BJ (cell line): ENCODE data around the gene C17orf107. TPM values are rescaled to one million over a fixed set of nuclear protein-coding genes. Genes with fewer than 3 reads are reported as not detected.

ENCODE experiments used
- CTCF ChIA-PET: fragments of 350-600 bp; formaldehyde crosslinking; extraction: SDS; loops from one replicate; lab custom pipeline; 2021; ENCODE audit warnings: antibody characterized with exemption, inconsistent platforms; lab: Yijun Ruan, JAX
- POLR2A ChIA-PET: fragments of 300-600 bp; sonication (Branson Sonifier 250); formaldehyde crosslinking; extraction: SDS; loops from one replicate; lab custom pipeline; 2021; ENCODE audit warnings: antibody characterized with exemption; lab: Charles Lee
- DNase-seq: peaks from one replicate; pipeline ENCODE4 v3.0.0-alpha.2; 2011; ENCODE audit warnings: low read depth
- H3K27me3 ChIP-seq: 2 replicates; pipeline ENCODE4 v1.6.0; 2011; ENCODE audit warnings: low read length; ENCODE audit not compliant: control insufficient read depth, insufficient read depth
- H3K36me3 ChIP-seq: 2 replicates; pipeline ENCODE4 v1.5.1; 2011; ENCODE audit warnings: low read length; ENCODE audit not compliant: control insufficient read depth, insufficient read depth
- H3K4me3 ChIP-seq: 2 replicates; pipeline ENCODE4 v1.5.1; 2011; ENCODE audit warnings: low read depth, mild to moderate bottlenecking, control low read depth, low read length
- polyA plus RNA-seq: library from polyadenylated mRNA; depleted of rRNA; stranded (reverse); fragments of >200 nt; gene quantifications from 2 replicates; pipeline ENCODE4 v1.2.3, GENCODE V29; 2011
- TF ChIP-seq, protein P1 (sequence below): IDR thresholded peaks from 2 replicates; pipeline ENCODE4 v1.5.1; 2011; ENCODE audit warnings: low read depth, mild to moderate bottlenecking, control low read depth, inconsistent platforms, low read length, moderate library complexity; ENCODE audit not compliant: insufficient read depth

The C17orf107 gene
- polyA plus RNA-seq, 1 experiment, result 4.5 TPM

DNA sequence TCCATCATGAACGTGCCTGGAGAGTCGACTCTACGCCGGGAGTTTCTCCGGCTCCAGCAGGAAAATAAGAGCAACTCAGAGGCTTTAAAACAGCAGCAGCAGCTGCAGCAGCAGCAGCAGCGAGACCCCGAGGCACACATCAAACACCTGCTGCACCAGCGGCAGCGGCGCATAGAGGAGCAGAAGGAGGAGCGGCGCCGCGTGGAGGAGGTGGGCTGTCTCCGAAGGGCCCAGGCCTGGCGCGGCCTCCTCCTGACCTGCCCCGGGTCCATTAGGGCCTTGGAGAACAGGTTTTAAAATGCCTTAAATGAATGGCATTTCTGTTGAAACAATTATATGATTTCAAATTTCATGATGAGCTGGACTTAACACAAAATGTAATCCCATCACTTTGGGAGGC is 11.8 kb upstream of the C17orf107 start:
- TF ChIP-seq, protein P1, sequence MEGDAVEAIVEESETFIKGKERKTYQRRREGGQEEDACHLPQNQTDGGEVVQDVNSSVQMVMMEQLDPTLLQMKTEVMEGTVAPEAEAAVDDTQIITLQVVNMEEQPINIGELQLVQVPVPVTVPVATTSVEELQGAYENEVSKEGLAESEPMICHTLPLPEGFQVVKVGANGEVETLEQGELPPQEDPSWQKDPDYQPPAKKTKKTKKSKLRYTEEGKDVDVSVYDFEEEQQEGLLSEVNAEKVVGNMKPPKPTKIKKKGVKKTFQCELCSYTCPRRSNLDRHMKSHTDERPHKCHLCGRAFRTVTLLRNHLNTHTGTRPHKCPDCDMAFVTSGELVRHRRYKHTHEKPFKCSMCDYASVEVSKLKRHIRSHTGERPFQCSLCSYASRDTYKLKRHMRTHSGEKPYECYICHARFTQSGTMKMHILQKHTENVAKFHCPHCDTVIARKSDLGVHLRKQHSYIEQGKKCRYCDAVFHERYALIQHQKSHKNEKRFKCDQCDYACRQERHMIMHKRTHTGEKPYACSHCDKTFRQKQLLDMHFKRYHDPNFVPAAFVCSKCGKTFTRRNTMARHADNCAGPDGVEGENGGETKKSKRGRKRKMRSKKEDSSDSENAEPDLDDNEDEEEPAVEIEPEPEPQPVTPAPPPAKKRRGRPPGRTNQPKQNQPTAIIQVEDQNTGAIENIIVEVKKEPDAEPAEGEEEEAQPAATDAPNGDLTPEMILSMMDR, result no peak
- DNase-seq, result no peak
- ChIA-PET POLR2A (no interaction called here), CTCF (interaction anchor here (1.5 to 4.8 kb wide), 4 partner anchors 11 to 178 kb away, joined by 4 to 46 read pairs (median 10); partner anchors contain the start of genes ARRB2, C17orf107, GLTPD2 and VMO1)
- Histone ChIP-seq H3K27me3 (no peaks in the 10 kb centered on the region), H3K36me3 (peaks cover 48% of the 10 kb centered on the region), H3K4me3 (no peak overlapping the region)

- Histone ChIP-seq H3K27me3 (no peaks in the 10 kb centered on the region), H3K36me3 (peaks cover 53% of the 10 kb centered on the region), H3K4me3 (no peak overlapping the region)
- CTCF ChIA-PET, result interaction anchor here (0.7 to 4.8 kb wide), 6 partner anchors 10 to 105 kb away, joined by 3 to 46 read pairs (median 4); partner anchors contain the start of genes GLTPD2 and VMO1
- DNase-seq, result no peak
- POLR2A ChIA-PET, result no interaction called here
- TF ChIP-seq, protein P1, result no peak
Measured at GRCh38 chr17:4891411-4892410, 7.6 kb upstream of the C17orf107 start.

DNA sequence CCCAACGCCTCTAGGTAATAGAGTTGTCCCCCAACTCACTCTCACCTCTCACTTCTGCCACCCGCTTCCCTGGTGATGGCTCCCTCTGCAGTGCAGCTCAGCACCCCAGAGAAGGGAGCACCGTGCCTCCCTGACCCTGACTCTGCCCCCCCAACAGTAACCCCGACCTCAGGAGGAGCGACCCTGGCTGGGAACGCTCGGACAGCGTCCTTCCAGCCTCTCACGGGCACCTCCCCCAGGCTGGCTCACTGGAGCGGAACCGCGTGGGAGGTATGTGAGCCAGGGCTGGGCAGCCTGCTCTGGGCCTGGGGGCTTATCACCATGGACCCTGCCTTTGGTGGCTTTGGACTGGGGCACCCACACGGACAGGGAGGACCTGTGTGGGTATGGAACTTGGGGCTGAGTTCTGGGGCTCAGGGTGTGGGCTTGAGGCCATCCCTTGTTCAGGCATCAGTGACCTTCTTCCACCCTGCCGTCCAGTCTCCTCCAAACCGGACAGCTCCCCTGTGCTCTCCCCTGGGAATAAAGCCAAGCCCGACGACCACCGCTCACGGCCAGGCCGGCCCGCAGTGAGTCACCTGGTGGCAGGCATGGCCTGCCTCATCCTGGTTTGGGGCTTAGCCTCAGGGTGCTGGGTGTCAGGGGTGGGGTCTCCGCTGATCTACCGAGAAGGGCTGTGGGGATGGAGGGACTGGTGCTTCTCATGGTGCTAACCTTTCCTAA is 6.7 kb upstream of the C17orf107 start:
- ChIA-PET CTCF (interaction anchor here (1.1 kb wide), 1 partner anchor 11 kb away, joined by 4 read pairs; the partner anchor contains the start of gene CHRNE), POLR2A (no interaction called here)
- Histone ChIP-seq H3K4me3 (no peak overlapping the region), H3K36me3 (peaks cover 51% of the 10 kb centered on the region), H3K27me3 (no peaks in the 10 kb centered on the region)
- TF ChIP-seq, protein P1, result no peak
- DNase-seq, result no peak

DNA sequence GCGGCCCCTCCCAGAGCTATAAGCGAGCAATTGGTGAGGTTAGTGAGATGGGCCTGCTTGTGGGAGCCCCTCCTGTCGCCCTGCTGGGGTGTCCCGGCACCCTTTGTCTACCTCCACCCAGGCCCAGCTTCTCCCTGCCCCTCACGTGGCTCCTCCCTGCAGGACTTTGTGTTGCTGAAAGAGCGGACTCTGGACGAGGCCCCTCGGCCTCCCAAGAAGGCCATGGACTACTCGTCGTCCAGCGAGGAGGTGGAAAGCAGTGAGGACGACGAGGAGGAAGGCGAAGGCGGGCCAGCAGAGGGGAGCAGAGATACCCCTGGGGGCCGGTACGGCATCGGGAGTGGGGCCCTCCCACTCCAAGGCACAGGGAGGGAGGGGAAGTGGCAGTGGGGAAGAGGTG is 6.1 kb upstream of the C17orf107 start:
- Histone ChIP-seq H3K27me3 (no peaks in the 10 kb centered on the region), H3K4me3 (no peak overlapping the region), H3K36me3 (peaks cover 51% of the 10 kb centered on the region)
- DNase-seq, result no peak
- CTCF ChIA-PET, result interaction anchor here (1.1 kb wide), 1 partner anchor 10 kb away, joined by 4 read pairs; the partner anchor contains the start of gene CHRNE
- TF ChIP-seq, protein P1, result no peak
- POLR2A ChIA-PET, result no interaction called here
